ENCODE results near the gene HOXD4. TPM values are rescaled to one million over a fixed set of nuclear protein-coding genes. Genes with fewer than 3 reads are reported as not detected.

The HOXD4 gene
- total and polyA plus RNA-seq, 10 of the 15 experiments (the other 5 are each of a cell fraction or from before 2014, with no cell fraction given), result 0.07 TPM; not detected in 9

DNA sequence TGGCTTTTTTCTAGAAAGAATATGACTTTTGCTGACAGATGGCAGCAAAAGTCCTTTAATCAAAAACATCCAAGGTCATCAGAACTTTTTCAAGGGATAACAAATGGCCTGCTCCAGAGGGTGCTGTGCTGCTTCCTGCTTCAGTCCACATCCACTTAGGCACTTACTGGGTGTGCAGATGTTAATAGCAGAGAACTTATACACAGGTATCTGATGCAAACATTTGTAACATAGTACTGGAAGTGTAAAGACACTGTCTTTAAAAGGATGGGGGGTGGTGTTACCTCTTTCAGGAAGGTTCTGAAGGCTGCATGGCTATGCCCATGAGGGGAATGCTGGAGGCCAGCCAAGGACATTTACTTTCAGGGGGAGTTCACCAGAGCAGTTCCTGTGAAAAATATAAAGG lies 16.3 kb upstream of the HOXD4 start:
- Histone ChIP-seq H3K4me2 (ENCODE audit: control insufficient read depth, insufficient read depth) (no peak overlapping the region), H4K20me1 (ENCODE audit: control insufficient read depth, insufficient read depth) (no peaks in the 10 kb centered on the region), H3K36me3 (ENCODE audit: control insufficient read depth in 2 of 2, insufficient read depth in 2 of 2, low read length in 1 of 2) (no peaks in the 10 kb centered on the region), H3K27ac (ENCODE audit: control insufficient read depth, insufficient read depth) (no peak overlapping the region), H3K79me2 (ENCODE audit: control insufficient read depth, insufficient read depth, low read length) (no peaks in the 10 kb centered on the region), H3K4me1 (ENCODE audit: control insufficient read depth, insufficient read depth, low read length) (no peaks in the 10 kb centered on the region), H3K27me3 (replicated peaks in 1 of 2; ENCODE audit: control insufficient read depth in 2 of 2, insufficient read depth in 2 of 2, low read length in 1 of 2) (peaks cover 5 to 28% of the 10 kb centered on the region in 2 experiments), H3K9ac (ENCODE audit: control insufficient read depth, insufficient read depth, low read length) (no peak overlapping the region), H2AFZ (ENCODE audit: control insufficient read depth, low read depth, low read length) (no peak overlapping the region), H3K9me3 (replicated peaks; ENCODE audit: control insufficient read depth, insufficient read depth, low read length) (no peaks in the 10 kb centered on the region; the same call in 2 of the 3 replicates), H3K4me3 (no peak overlapping the region)
- FAIRE-seq, result no peak
- TF ChIP-seq HCFC1 (IDR thresholded peaks at IDR 0.05; ENCODE audit: low read length) (no peak), RELA (IDR thresholded peaks at IDR 0.05; ENCODE audit: borderline replicate concordance, partially characterized antibody) (no peak), NFXL1 (IDR thresholded peaks at IDR 0.05; ENCODE audit: borderline replicate concordance) (no peak), GABPA (IDR thresholded peaks at IDR 0.05; ENCODE audit: low read depth) (no peak), NR2C1 (IDR thresholded peaks at IDR 0.05) (no peak), STAT1 (conservative IDR thresholded peaks at IDR 0.05) (no peak), RUNX3 (IDR thresholded peaks at IDR 0.05; ENCODE audit: low read length) (no peak), TARDBP (IDR thresholded peaks at IDR 0.05; ENCODE audit: borderline replicate concordance) (no peak), YY1 (IDR thresholded peaks at IDR 0.05; ENCODE audit: low read depth, low read length) (no peak)
- TF ChIP-seq, protein P1, sequence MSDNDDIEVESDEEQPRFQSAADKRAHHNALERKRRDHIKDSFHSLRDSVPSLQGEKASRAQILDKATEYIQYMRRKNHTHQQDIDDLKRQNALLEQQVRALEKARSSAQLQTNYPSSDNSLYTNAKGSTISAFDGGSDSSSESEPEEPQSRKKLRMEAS (IDR thresholded peaks at IDR 0.05; ENCODE audit: low read depth, low read length), result no peak
- TF ChIP-seq, protein P2, sequence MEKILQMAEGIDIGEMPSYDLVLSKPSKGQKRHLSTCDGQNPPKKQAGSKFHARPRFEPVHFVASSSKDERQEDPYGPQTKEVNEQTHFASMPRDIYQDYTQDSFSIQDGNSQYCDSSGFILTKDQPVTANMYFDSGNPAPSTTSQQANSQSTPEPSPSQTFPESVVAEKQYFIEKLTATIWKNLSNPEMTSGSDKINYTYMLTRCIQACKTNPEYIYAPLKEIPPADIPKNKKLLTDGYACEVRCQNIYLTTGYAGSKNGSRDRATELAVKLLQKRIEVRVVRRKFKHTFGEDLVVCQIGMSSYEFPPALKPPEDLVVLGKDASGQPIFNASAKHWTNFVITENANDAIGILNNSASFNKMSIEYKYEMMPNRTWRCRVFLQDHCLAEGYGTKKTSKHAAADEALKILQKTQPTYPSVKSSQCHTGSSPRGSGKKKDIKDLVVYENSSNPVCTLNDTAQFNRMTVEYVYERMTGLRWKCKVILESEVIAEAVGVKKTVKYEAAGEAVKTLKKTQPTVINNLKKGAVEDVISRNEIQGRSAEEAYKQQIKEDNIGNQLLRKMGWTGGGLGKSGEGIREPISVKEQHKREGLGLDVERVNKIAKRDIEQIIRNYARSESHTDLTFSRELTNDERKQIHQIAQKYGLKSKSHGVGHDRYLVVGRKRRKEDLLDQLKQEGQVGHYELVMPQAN (conservative IDR thresholded peaks at IDR 0.05), result no peak
- TF ChIP-seq, protein P3, sequence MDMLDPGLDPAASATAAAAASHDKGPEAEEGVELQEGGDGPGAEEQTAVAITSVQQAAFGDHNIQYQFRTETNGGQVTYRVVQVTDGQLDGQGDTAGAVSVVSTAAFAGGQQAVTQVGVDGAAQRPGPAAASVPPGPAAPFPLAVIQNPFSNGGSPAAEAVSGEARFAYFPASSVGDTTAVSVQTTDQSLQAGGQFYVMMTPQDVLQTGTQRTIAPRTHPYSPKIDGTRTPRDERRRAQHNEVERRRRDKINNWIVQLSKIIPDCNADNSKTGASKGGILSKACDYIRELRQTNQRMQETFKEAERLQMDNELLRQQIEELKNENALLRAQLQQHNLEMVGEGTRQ (IDR thresholded peaks at IDR 0.05; ENCODE audit: borderline replicate concordance, low read depth, low read length), result no peak
- TF ChIP-seq, protein P4, sequence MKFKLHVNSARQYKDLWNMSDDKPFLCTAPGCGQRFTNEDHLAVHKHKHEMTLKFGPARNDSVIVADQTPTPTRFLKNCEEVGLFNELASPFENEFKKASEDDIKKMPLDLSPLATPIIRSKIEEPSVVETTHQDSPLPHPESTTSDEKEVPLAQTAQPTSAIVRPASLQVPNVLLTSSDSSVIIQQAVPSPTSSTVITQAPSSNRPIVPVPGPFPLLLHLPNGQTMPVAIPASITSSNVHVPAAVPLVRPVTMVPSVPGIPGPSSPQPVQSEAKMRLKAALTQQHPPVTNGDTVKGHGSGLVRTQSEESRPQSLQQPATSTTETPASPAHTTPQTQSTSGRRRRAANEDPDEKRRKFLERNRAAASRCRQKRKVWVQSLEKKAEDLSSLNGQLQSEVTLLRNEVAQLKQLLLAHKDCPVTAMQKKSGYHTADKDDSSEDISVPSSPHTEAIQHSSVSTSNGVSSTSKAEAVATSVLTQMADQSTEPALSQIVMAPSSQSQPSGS (IDR thresholded peaks at IDR 0.05; ENCODE audit: low read length), result no peak
- TF ChIP-seq, protein P5, sequence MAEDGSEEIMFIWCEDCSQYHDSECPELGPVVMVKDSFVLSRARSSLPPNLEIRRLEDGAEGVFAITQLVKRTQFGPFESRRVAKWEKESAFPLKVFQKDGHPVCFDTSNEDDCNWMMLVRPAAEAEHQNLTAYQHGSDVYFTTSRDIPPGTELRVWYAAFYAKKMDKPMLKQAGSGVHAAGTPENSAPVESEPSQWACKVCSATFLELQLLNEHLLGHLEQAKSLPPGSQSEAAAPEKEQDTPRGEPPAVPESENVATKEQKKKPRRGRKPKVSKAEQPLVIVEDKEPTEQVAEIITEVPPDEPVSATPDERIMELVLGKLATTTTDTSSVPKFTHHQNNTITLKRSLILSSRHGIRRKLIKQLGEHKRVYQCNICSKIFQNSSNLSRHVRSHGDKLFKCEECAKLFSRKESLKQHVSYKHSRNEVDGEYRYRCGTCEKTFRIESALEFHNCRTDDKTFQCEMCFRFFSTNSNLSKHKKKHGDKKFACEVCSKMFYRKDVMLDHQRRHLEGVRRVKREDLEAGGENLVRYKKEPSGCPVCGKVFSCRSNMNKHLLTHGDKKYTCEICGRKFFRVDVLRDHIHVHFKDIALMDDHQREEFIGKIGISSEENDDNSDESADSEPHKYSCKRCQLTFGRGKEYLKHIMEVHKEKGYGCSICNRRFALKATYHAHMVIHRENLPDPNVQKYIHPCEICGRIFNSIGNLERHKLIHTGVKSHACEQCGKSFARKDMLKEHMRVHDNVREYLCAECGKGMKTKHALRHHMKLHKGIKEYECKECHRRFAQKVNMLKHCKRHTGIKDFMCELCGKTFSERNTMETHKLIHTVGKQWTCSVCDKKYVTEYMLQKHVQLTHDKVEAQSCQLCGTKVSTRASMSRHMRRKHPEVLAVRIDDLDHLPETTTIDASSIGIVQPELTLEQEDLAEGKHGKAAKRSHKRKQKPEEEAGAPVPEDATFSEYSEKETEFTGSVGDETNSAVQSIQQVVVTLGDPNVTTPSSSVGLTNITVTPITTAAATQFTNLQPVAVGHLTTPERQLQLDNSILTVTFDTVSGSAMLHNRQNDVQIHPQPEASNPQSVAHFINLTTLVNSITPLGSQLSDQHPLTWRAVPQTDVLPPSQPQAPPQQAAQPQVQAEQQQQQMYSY (CRISPR knock-in tag; IDR thresholded peaks at IDR 0.05), result no peak
- RAD21 ChIA-PET (ENCODE audit: unreplicated experiment), result interaction anchor here (0.8 kb wide), 1 partner anchor 519 kb away, joined by 3 read pairs; no protein-coding TSS in a partner anchor
- no peak for DNase-seq (ENCODE audit: low read depth, low spot score)
- BruUV-seq (replicated peaks), result no TSS peak
- in situ Hi-C loops (cut with MboI), result loop anchor here (25.0 kb wide), 1 partner anchor 1202 kb away; no protein-coding TSS in a partner anchor
- intact Hi-C loops (cut with micrococcal nuclease; ENCODE audit: unreplicated experiment), result no loop called here
- CTCF ChIA-PET, result no interaction called here
- POLR2A ChIA-PET, result no interaction called here
- ATAC-seq, result no peak
- SMC1A ChIA-PET (ENCODE audit: uncharacterized antibody, unreplicated experiment), result no interaction called here
